ENCODE measurements around the gene FBXW12. TPM values are rescaled to one million over a fixed set of nuclear protein-coding genes. Genes with fewer than 3 reads are reported as not detected.

Gene FBXW12
- total RNA-seq, 1 experiment from 2014 or later: not detected

DNA sequence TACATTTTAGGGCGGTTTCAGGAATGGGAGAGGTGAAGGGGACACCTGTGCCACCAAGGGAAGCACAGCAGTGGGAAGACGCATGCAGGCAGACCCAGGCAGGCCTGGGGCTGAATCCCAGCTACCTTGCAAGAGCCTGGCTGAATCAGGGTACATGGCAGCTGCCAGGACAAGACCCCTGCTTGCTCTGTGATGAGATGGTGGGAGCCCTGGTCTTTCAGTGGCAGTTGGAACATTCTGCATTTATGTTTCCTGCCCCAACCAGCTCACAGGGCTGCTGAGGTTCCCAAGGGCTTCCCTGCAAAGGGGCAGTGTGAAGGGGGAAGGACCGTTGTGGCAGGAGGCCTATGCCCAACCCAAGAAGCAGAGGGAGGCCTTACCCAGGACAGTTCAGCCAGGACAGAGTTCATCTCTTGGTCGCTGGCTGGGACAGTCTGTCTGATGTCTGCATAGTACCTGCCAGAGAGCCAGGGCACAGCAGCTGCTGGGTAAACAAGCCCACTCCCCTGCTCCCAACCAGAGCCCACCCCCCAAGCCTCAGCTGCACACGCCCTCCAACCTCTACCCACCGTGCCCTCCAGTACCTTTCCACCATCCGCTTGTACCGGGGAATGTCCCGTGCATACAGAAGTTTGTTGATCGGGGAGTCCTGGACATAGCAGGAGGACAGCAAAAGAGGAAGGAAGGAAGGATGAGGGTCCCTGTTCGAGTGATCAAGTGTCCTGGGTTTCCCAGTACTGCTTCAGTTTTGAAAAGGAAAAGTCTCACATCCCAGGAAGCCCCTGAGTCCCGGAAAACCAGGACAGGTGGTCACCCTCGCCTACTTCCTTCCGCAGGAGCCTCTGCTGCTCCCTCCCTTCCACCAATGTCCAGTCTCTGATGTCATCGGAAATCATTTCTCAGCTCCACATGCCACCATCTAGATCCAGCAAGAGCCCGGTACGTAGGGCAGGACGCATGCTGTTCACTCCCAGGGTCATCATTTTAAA is 34.7 kb downstream of the FBXW12 start:
- ChIA-PET CTCF (interaction anchor here (1.9 to 2.6 kb wide), 2 partner anchors 29 to 33 kb away, joined by 6 to 17 read pairs; partner anchors contain the start of genes CCDC51 and TMA7), RAD21 (ENCODE audit: low non-redundant PET in 1 of 2, low total read pairs in 2 of 2, uncharacterized antibody in 2 of 2, unreplicated experiment in 2 of 2) (interaction anchor here in 1 of 2 experiments (0.6 kb wide), 1 partner anchor 591 kb away, joined by 7 read pairs; no protein-coding TSS in a partner anchor), POLR2A (no interaction called here)
- H3K79me2 ChIP-seq (ENCODE audit: insufficient read depth, low read length): no peaks in the 10 kb centered on the region
- H3K4me1 ChIP-seq (ENCODE audit: control insufficient read depth in 1 of 2, insufficient read depth in 2 of 2, low read length in 2 of 2): peaks cover 11 to 25% of the 10 kb centered on the region in 2 experiments
- H2AFZ ChIP-seq (ENCODE audit: low read depth, low read length, poor library complexity, severe bottlenecking): no peak overlapping the region
- H4K20me1 ChIP-seq (ENCODE audit: insufficient read depth): no peaks in the 10 kb centered on the region
- no TSS peak for BruUV-seq (replicated peaks)
- intact Hi-C loops (cut with micrococcal nuclease): no loop called here
- no peak overlapping the region for H3K9ac ChIP-seq (ENCODE audit: low read length)
- no peaks in the 10 kb centered on the region for H3K9me3 ChIP-seq (ENCODE audit: control insufficient read depth in 1 of 2, insufficient read depth in 1 of 2, low read depth in 1 of 2, low read length in 2 of 2)
- no peak overlapping the region for H3K27ac ChIP-seq (ENCODE audit: low read depth, low read length)
- DNase-seq (ENCODE audit: low read depth, low spot score) (no peak), ATAC-seq (no peak)
- no peaks in the 10 kb centered on the region for H3K9me2 ChIP-seq (ENCODE audit: insufficient read depth)
- no peaks in the 10 kb centered on the region for H3K27me3 ChIP-seq (ENCODE audit: insufficient read depth, low read length)
- H3K4me2 ChIP-seq (ENCODE audit: low read length): no peak overlapping the region
- H3K36me3 ChIP-seq (ENCODE audit: control insufficient read depth in 1 of 2, insufficient read depth in 2 of 2, low read length in 2 of 2): peaks cover 2 to 3% of the 10 kb centered on the region in 2 experiments; a peak in 2 of 4 replicates
- H3K4me3 ChIP-seq (replicated peaks in 1 of 2; ENCODE audit: low read depth in 1 of 2, low read length in 2 of 2): no peak overlapping the region
- no peak for TF ChIP-seq POLR2AphosphoS5 (IDR thresholded peaks at IDR 0.05; ENCODE audit: low read depth, low read length)
- TF ChIP-seq, protein P1, sequence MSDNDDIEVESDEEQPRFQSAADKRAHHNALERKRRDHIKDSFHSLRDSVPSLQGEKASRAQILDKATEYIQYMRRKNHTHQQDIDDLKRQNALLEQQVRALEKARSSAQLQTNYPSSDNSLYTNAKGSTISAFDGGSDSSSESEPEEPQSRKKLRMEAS (IDR thresholded peaks at IDR 0.05): no peak
- no peak for TF ChIP-seq CBX3 (IDR thresholded peaks at IDR 0.05; ENCODE audit: low read depth)
- no peak for TF ChIP-seq CEBPB (IDR thresholded peaks at IDR 0.05; ENCODE audit: low read depth)
- no peak for TF ChIP-seq JUND (IDR thresholded peaks at IDR 0.05)
- no peak for TF ChIP-seq ELF1 (IDR thresholded peaks at IDR 0.05; ENCODE audit: borderline replicate concordance, low read depth)
- TF ChIP-seq EZH2 (IDR thresholded peaks at IDR 0.05): no peak
- TF ChIP-seq POLR2A (IDR thresholded peaks at IDR 0.05; ENCODE audit: borderline replicate concordance, extremely low read depth, insufficient read depth, insufficient read length): no peak
- TF ChIP-seq ZNF274 (IDR thresholded peaks at IDR 0.05; ENCODE audit: low read depth, low read length): no peak
- no peak for TF ChIP-seq RAD21 (IDR thresholded peaks at IDR 0.05; ENCODE audit: low read depth)
- TF ChIP-seq ZFX (IDR thresholded peaks at IDR 0.05): no peak
- no peak for TF ChIP-seq EZH2phosphoT487 (IDR thresholded peaks at IDR 0.05; ENCODE audit: borderline replicate concordance)
- TF ChIP-seq SP1 (IDR thresholded peaks at IDR 0.05; ENCODE audit: low read depth): no peak

Data from HCT116 (cell line).